Stimulated activated CD4-positive, alpha-beta T cell treated with anti-CD3 and anti-CD28 coated beads, Interleukin-4, amount 100 ng/mL, for 1 hour (primary cell): ENCODE data around the gene PEAR1.
A peak's percentile ranks its signal among the peaks of the same experiment; 100 is the strongest.

Source experiments
- DNase-seq: peaks from one replicate; pipeline ENCODE4 v3.0.0-alpha.2; 2020

Gene PEAR1

GRCh38 chr1:156860113-156860627, 33.3 kb upstream of the PEAR1 start:
- DNase-seq: peak; percentile 65

GRCh38 chr1:156860628-156861423, 32.7 kb upstream of the PEAR1 start, which contains the start of gene NTRK1:
Gene NTRK1, plus strand, starts transcription at chr1:156860865. Its CDS starts 70 bp downstream, at chr1:156860935.
- peak; percentile 55 for DNase-seq

- no peak for DNase-seq
These were observed 30.9 kb upstream of the PEAR1 start for GRCh38 chr1:156862584-156862983.

DNA sequence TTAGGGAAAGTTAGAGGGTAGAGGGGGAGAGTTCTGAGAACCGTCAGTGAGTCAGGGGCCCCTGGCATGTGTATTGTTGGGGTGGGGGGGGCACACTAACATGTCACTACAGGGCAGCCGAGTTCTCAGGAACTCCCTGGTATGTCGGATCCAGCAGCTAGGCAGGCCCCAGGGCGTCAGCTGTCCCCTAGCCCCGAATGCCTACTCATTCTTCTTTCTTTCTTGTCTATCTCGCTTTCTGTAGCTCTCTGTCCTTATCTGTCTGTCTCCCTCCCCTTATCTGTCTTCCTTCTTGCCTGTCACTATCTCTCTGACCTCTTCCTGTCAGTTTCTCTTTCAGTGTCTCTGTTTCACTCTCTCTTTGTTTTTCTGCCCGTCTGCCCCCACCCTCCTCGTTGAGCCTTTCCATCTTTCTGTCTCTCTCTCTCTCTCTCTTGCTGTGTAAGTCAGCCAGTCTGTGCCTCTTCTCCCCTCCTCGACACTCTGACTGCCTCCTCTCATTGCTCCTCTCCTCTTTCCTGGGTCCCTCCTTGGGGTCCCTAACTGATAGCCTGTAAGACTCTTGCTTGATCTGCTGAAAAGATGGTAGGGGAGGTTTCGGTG, 30.4 kb upstream of the PEAR1 start:
- no peak for DNase-seq

GRCh38 chr1:156863631-156864030, 29.9 kb upstream of the PEAR1 start:
- DNase-seq: no peak

GRCh38 chr1:156864796-156865195, 28.7 kb upstream of the PEAR1 start:
- DNase-seq: no peak

GRCh38 chr1:156865258-156865657, 28.3 kb upstream of the PEAR1 start:
- no peak for DNase-seq

DNA sequence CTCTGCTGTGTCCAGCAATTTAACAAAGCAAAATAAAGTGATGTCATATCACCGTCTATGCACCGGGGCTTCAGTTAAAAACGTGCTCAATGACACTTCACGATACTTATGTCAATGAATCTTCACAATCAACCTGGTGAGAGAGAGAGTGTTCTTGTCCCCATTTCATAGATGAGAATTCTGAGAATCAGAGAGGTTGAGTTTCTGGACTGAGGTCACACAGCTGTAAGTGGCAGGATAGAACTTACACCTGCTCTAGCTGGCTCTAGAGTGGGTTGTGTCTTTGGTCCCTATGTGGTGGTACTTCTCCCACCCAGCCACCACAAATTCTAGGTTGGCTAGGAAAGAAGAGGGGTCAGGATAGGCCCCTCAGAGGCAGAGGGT, 27.7 kb upstream of the PEAR1 start:
- no peak for DNase-seq

DNA sequence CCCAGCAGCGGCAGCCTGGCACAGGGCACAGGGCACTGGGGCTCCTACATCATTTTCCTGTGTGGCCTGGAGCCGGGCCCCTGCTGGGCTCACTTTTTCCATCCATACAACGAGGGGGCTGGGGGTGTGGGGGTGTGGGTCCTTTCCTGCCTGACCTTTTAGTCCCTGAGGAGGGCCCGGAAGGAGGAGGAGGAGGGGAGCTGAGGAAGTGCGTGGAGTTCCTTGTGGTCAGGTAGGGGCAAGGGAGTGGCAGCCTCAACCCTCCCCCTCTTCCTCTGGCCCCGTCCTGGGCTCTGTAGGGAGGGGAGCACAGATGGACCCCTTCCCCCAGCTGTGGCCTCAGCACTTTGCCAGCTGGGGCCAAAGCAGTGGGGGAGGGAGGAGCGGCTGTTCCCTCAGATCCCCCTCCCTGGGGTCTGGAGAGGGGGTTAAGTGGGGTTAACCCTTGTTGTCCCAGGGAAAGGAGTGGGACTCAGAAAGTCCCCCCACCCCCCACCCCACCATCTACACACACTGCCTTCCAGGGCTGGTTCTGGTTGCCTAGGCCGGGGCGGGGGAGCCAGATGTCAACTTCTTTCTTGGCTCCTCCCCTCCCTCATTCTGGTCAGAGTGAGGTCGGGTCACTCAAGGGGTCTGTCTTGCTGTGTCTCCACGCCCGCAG, 27.1 kb upstream of the PEAR1 start:
- DNase-seq: no peak

- no peak for DNase-seq
These were observed 25.2 kb upstream of the PEAR1 start for GRCh38 chr1:156868341-156868740.

GRCh38 chr1:156869455-156869854, 24.1 kb upstream of the PEAR1 start:
- no peak for DNase-seq

GRCh38 chr1:156873659-156874058, 19.9 kb upstream of the PEAR1 start:
- DNase-seq: no peak

DNA sequence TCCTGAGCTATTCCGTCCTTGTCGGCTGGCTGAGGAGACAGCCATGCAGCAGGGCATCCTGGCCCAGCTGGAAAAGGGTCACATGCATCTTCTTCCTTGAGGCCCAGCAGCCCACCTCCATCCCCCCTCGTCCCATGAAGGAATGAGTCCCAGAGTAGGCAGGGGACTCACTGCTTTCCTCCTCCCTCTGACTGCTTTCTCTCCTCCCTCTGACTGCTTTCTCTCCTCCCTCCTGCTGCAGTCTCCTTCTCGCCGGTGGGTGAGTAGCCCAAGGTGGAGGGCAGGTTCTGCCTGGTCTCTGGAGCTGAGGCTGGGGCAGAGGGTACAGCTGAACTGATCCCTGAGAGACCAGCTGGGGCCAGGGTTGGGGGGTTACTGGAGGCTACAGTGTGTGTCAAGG, 19.4 kb upstream of the PEAR1 start:
- no peak for DNase-seq

- no peak for DNase-seq
These were observed 18.8 kb upstream of the PEAR1 start for GRCh38 chr1:156874572-156875340.

GRCh38 chr1:156875341-156875615, 18.2 kb upstream of the PEAR1 start:
- DNase-seq: no peak

GRCh38 chr1:156876281-156876680, 17.2 kb upstream of the PEAR1 start:
- no peak for DNase-seq

DNA sequence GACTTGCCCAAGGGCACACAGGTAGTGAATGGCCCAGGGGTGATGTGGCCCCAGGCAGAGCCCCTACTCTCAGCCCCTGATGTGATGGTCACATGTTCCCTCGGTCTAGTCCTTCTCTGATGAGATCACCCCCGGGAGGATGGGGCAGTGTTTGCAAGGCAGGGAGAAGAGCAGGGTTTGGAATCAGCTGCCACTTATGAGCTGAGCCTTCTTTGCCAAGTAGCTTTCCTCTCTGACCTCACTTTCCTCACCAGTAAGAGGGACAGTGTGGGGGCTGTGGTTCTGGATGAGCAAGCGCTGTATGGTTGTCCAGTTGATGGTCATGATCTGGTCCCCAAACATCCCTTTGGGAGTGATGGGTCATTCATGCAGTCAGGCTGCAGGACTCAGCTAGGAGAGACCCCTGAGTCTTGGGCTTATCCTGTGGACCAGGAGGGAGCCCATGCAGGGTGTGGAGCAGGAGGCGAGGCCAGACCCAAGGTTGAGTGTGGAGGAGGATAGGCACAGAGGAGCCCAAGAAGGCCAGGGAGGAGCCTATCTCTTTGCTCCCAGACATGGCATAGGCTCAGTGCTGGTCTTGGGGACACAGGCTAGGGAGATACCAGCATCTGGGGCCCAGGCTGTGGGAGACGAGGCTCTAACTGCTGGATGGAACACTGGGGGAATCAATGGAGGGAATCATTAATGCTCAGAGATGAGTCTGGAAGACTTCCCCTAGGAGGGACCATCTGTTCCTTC, 15.9 kb upstream of the PEAR1 start:
- DNase-seq: no peak

GRCh38 chr1:156879876-156880275, 13.6 kb upstream of the PEAR1 start:
- no peak for DNase-seq

GRCh38 chr1:156880473-156880872, 13.0 kb upstream of the PEAR1 start:
- no peak for DNase-seq

- no peak for DNase-seq
These were observed 12.4 kb upstream of the PEAR1 start for GRCh38 chr1:156881101-156881500.

DNA sequence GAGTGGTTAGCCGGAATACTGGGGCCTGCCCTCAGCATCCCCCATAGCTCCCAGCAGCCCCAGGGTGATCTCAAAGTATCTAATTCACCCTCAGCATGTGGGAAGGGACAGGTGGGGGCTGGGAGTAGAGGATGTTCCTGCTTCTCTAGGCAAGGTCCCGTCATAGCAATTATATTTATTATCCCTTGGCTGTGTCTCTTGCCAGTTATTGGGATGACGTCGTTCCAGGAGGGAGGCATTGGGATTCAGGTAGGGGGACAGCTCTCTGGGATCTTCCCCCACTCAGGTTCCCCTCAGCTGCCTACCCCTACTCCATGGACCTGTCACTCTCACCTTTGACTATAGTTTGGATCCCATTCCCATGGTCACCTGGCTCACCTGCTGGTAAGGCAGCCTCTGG, 11.9 kb upstream of the PEAR1 start:
- DNase-seq: no peak

DNA sequence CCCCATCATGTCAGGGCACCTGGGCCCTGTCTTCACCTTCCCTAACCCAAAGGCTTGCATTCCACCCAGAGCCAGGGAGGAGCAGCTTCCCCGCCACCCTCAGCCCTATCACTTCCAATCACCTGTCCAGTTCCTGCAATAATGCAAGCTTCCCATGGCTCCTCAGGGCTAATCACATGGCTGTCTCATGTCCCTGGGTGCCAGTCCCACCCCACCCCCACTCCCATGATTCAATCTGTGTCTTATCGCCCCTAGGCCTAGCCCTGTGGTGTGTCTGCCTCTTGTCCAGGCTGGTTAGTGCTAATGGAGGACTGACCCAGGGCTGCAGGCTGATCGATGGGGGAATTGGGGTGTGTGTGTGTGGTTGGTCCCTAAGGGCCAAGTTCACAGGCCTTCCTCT, 11.0 kb upstream of the PEAR1 start:
- no peak for DNase-seq

DNA sequence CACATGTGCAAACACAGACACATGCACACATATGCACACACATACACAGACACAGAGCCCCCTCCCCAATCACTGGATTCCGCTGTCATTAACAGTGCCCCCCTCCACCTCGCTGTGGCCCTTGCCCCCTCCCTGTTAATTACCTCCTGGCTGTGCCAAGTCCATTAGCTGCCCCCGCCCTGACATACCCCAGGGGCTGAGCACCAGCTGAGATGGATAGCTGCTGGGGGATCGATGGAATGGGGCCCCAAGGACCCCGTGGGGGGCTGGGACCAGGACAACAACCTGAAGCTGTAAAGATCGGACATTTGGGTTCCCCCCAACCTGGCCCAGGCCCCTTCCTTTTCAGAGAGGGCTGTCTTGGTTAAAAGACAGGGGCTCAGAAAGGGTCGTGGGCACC, 9.6 kb upstream of the PEAR1 start:
- DNase-seq: no peak
